ENCODE data around the gene SLCO4A1. TPM values are rescaled to one million over a fixed set of nuclear protein-coding genes. Genes with fewer than 3 reads are reported as not detected.

SLCO4A1 gene
- total and polyA plus RNA-seq, 2 donors (not counting 1 experiment from before 2014, with no cell fraction given), result 0.50 TPM; not detected in 1

DNA sequence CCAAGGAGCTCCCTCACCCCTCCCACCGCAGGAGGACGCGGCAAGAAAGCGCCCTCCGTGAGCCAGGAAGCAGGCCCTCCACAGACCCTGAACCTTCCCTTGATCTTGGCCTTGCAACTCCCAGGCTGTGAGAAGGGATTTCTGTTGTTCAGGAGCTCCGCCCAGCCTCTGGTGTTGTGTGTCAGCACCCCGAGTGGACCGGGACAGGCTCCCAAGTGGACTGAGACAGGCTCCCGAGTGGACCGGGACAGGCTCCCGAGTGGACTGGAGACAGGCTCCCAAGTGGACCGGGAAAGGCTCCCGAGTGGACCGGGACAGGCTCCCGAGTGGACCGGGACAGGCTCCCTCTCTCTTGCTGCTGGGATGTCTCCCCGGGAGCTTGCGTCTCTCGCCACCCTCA lies 57.0 kb downstream of the SLCO4A1 start:
- Histone ChIP-seq H3K27ac (ENCODE audit: insufficient read depth, low read length) (no peak overlapping the region), H3K27me3 (ENCODE audit: control insufficient read depth, insufficient read depth, low read length) (peaks cover 3% of the 10 kb centered on the region), H3K4me2 (ENCODE audit: extremely low read depth, insufficient read depth, low read length) (no peak overlapping the region), H3K4me1 (ENCODE audit: control insufficient read depth, extremely low read depth, insufficient read depth, low read length) (peaks cover 7% of the 10 kb centered on the region), H2AFZ (ENCODE audit: low read length) (no peak overlapping the region), H3K4me3 (replicated peaks in 1 of 4; ENCODE audit: control extremely low read depth in 1 of 4, insufficient read depth in 1 of 4, low read depth in 3 of 4, low read length in 4 of 4) (no peak overlapping the region), H3K36me3 (ENCODE audit: control insufficient read depth, insufficient read depth, low read length) (no peaks in the 10 kb centered on the region), H3K9me3 (ENCODE audit: control insufficient read depth, insufficient read depth, low read depth, low read length) (no peaks in the 10 kb centered on the region), H3K79me2 (ENCODE audit: control insufficient read depth, insufficient read depth, low read length) (no peaks in the 10 kb centered on the region), H4K20me1 (ENCODE audit: control insufficient read depth, extremely low read depth, insufficient read depth, low read length) (no peaks in the 10 kb centered on the region), H3K9ac (ENCODE audit: insufficient read depth, low read length) (no peak overlapping the region)
- TF ChIP-seq, protein P1, sequence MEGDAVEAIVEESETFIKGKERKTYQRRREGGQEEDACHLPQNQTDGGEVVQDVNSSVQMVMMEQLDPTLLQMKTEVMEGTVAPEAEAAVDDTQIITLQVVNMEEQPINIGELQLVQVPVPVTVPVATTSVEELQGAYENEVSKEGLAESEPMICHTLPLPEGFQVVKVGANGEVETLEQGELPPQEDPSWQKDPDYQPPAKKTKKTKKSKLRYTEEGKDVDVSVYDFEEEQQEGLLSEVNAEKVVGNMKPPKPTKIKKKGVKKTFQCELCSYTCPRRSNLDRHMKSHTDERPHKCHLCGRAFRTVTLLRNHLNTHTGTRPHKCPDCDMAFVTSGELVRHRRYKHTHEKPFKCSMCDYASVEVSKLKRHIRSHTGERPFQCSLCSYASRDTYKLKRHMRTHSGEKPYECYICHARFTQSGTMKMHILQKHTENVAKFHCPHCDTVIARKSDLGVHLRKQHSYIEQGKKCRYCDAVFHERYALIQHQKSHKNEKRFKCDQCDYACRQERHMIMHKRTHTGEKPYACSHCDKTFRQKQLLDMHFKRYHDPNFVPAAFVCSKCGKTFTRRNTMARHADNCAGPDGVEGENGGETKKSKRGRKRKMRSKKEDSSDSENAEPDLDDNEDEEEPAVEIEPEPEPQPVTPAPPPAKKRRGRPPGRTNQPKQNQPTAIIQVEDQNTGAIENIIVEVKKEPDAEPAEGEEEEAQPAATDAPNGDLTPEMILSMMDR (conservative IDR thresholded peaks at IDR 0.05 in 1 of 2, IDR thresholded peaks at IDR 0.05 in 1 of 2; ENCODE audit: low read depth in 1 of 2, low read length in 2 of 2), result no peak
- TF ChIP-seq EZH2 (IDR thresholded peaks at IDR 0.05; ENCODE audit: low read length, missing control alignments), result no peak
- DNase-seq (ENCODE audit: low read depth in 2 of 2), result no peak

DNA sequence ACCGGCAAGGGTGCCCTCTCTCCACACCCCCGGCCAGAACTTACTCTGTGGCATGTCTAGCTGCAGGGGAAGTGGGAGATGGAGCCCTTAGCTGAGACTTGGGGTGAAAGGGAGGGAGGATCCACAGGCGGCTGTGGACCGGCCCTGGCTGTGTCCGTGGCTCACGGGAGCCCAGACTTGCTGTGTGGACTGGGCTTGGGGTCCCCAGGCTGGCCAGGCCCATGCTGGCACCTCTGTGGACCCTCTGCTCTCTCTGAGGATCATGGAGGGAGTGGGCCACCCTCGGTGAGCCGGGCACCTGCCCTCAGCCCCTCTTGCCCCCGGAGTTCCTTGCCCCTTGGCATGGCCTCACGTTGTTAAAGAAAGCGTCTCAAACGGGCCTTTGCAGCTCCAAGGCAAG lies 57.4 kb downstream of the SLCO4A1 start:
- Histone ChIP-seq H3K4me1 (ENCODE audit: control insufficient read depth, extremely low read depth, insufficient read depth, low read length) (peaks cover 9% of the 10 kb centered on the region), H3K4me2 (ENCODE audit: extremely low read depth, insufficient read depth, low read length) (no peak overlapping the region), H3K27ac (ENCODE audit: insufficient read depth, low read length) (no peak overlapping the region), H4K20me1 (ENCODE audit: control insufficient read depth, extremely low read depth, insufficient read depth, low read length) (no peaks in the 10 kb centered on the region), H3K36me3 (ENCODE audit: control insufficient read depth, insufficient read depth, low read length) (no peaks in the 10 kb centered on the region), H3K27me3 (ENCODE audit: control insufficient read depth, insufficient read depth, low read length) (no peaks in the 10 kb centered on the region), H3K9ac (ENCODE audit: insufficient read depth, low read length) (no peak overlapping the region), H3K79me2 (ENCODE audit: control insufficient read depth, insufficient read depth, low read length) (no peaks in the 10 kb centered on the region), H2AFZ (ENCODE audit: low read length) (no peak overlapping the region), H3K4me3 (replicated peaks in 1 of 4; ENCODE audit: control extremely low read depth in 1 of 4, insufficient read depth in 1 of 4, low read depth in 3 of 4, low read length in 4 of 4) (no peak overlapping the region), H3K9me3 (ENCODE audit: control insufficient read depth, insufficient read depth, low read depth, low read length) (no peaks in the 10 kb centered on the region)
- DNase-seq (ENCODE audit: low read depth in 2 of 2), result no peak
- TF ChIP-seq EZH2 (IDR thresholded peaks at IDR 0.05; ENCODE audit: low read length, missing control alignments), result no peak
- TF ChIP-seq, protein P1 (conservative IDR thresholded peaks at IDR 0.05 in 1 of 2, IDR thresholded peaks at IDR 0.05 in 1 of 2; ENCODE audit: low read depth in 1 of 2, low read length in 2 of 2), result no peak

DNA sequence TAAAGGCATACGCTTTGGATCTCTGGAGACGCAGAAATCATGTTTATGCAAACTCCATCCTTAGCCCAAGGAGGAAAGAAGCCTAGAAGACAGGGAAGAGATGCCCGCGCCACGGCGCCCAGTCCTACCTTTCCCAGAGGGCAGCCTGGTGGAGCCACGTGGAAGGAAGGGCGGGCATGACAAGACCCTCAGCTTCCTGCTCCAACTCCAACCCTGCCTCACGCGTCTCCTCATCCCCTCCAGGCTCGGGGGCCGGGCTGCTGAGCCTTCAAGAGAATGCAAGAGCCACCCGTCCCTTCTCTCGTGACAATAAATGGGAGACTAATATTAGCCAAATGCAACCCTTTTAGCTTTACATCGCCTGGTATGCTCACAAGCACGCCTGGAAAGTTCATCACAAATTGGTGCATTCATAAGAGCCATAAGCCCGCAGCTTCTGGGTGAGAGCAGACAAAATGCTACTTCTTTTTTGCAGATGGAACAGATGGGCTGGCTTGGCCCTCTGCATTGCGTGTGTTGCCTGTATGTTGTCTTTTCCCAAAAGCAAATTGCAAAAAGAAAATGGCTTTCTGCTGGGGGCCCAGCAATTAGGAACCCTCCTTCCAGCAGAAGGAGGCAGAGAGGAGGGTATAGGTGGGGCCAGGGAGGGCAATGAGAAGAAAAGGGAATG lies 58.1 kb downstream of the SLCO4A1 start:
- Histone ChIP-seq H3K27ac (ENCODE audit: insufficient read depth, low read length) (no peak overlapping the region), H2AFZ (ENCODE audit: low read length) (no peak overlapping the region), H3K4me2 (ENCODE audit: extremely low read depth, insufficient read depth, low read length) (no peak overlapping the region), H3K79me2 (ENCODE audit: control insufficient read depth, insufficient read depth, low read length) (no peaks in the 10 kb centered on the region), H3K36me3 (ENCODE audit: control insufficient read depth, insufficient read depth, low read length) (no peaks in the 10 kb centered on the region), H3K9ac (ENCODE audit: insufficient read depth, low read length) (no peak overlapping the region), H3K4me3 (replicated peaks in 1 of 4; ENCODE audit: control extremely low read depth in 1 of 4, insufficient read depth in 1 of 4, low read depth in 3 of 4, low read length in 4 of 4) (no peak overlapping the region), H3K9me3 (ENCODE audit: control insufficient read depth, insufficient read depth, low read depth, low read length) (no peaks in the 10 kb centered on the region), H4K20me1 (ENCODE audit: control insufficient read depth, extremely low read depth, insufficient read depth, low read length) (no peaks in the 10 kb centered on the region), H3K4me1 (ENCODE audit: control insufficient read depth, extremely low read depth, insufficient read depth, low read length) (peaks cover 14% of the 10 kb centered on the region), H3K27me3 (ENCODE audit: control insufficient read depth, insufficient read depth, low read length) (no peaks in the 10 kb centered on the region)
- no peak for DNase-seq (ENCODE audit: low read depth in 2 of 2)
- TF ChIP-seq, protein P1 (conservative IDR thresholded peaks at IDR 0.05 in 1 of 2, IDR thresholded peaks at IDR 0.05 in 1 of 2; ENCODE audit: low read depth in 1 of 2, low read length in 2 of 2), result no peak
- TF ChIP-seq EZH2 (IDR thresholded peaks at IDR 0.05; ENCODE audit: low read length, missing control alignments), result no peak

Measured in fibroblast of lung (primary cell).